Chondrocyte (in vitro differentiated cells): ENCODE data around the gene ZDHHC14. TPM values are rescaled to one million over a fixed set of nuclear protein-coding genes. Genes with fewer than 3 reads are reported as not detected.
"Not testable (repeated sequence)": the region's sequence is repeated elsewhere in the genome, so short reads cannot be mapped to it uniquely, and the experiment has no call there.

ENCODE experiments used
- DNase-seq: peaks from one replicate; pipeline ENCODE4 v3.0.0; 2021; ENCODE audit warnings: mixed read lengths, low spot score
- H3K27ac Mint-ChIP-seq: one replicate; pipeline ENCODE4 v1.8.0; 2021; ENCODE audit warnings: mild to moderate bottlenecking, moderate library complexity, mixed read lengths; ENCODE audit not compliant: unreplicated experiment
- H3K27me3 Mint-ChIP-seq: 2 replicates; pipeline ENCODE4 v1.8.0; 2021; ENCODE audit warnings: low read depth, mixed read lengths
- H3K36me3 Mint-ChIP-seq: 2 replicates; pipeline ENCODE4 v1.8.0; 2021; ENCODE audit warnings: low read depth, mixed read lengths
- H3K4me1 Mint-ChIP-seq: 2 replicates; pipeline ENCODE4 v1.8.0; 2021; ENCODE audit warnings: low read depth, mild to moderate bottlenecking, mixed read lengths
- H3K4me3 Mint-ChIP-seq: one replicate; pipeline ENCODE4 v1.8.0; 2021; ENCODE audit warnings: mild to moderate bottlenecking, moderate library complexity, mixed read lengths; ENCODE audit not compliant: unreplicated experiment
- H3K9me3 Mint-ChIP-seq: 2 replicates; pipeline ENCODE4 v1.8.0; 2021; ENCODE audit warnings: low read depth, mixed read lengths
- CTCF ChIP-seq: fragments of 200-600 bp; sonication (generic); IDR thresholded peaks from 2 replicates; pipeline ENCODE4 v1.5.0; 2021; ENCODE audit warnings: antibody characterized with exemption, mild to moderate bottlenecking, moderate library complexity
- total RNA-seq: library from RNA; stranded (reverse); gene quantifications from 3 replicates; pipeline ENCODE4 v1.2.1, GENCODE V29; 2021

The ZDHHC14 gene
- total RNA-seq, 1 donor from 2014 or later = 8.4 TPM

GRCh38 chr6:157405986-157406385, 25.0 kb downstream of the ZDHHC14 start:
- H3K27me3 Mint-ChIP-seq = no peaks in the 10 kb centered on the region
- peak overlapping the region; percentile 67 for H3K27ac Mint-ChIP-seq
- H3K36me3 Mint-ChIP-seq = no peaks in the 10 kb centered on the region
- TF ChIP-seq CTCF = no peak
- no peak overlapping the region for H3K4me3 Mint-ChIP-seq
- DNase-seq = no peak
- peaks cover 15% of the 10 kb centered on the region for H3K4me1 Mint-ChIP-seq
- peaks cover under 1% of the 10 kb centered on the region for H3K9me3 Mint-ChIP-seq

DNA sequence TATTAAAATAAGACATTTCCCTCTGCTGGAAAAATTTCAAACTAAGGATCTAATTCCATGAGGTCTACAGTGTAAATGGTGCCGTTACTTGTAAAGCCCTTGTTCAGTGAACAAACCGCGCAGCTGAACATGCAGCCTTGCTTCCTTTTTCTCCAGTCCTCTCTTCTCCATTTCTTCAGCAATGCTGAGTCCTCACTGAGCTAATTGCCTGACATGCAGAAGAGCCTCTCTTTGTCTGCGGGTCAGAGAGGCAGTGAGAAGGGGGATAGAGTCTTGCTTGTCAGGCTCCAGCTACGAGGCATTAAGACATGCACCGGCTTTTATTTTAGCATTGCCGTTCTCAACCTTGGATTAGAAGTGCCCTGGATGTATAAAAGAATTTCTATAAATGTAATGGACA, 25.7 kb downstream of the ZDHHC14 start:
- peaks cover 20% of the 10 kb centered on the region for H3K4me1 Mint-ChIP-seq
- no peaks in the 10 kb centered on the region for H3K27me3 Mint-ChIP-seq
- no peak overlapping the region for H3K27ac Mint-ChIP-seq
- H3K4me3 Mint-ChIP-seq = no peak overlapping the region
- H3K9me3 Mint-ChIP-seq = peaks cover 6% of the 10 kb centered on the region
- DNase-seq = no peak
- H3K36me3 Mint-ChIP-seq = no peaks in the 10 kb centered on the region
- no peak for TF ChIP-seq CTCF

GRCh38 chr6:157407646-157408045, 26.7 kb downstream of the ZDHHC14 start:
- no peaks in the 10 kb centered on the region for H3K27me3 Mint-ChIP-seq
- no peak overlapping the region for H3K4me3 Mint-ChIP-seq
- peaks cover 6% of the 10 kb centered on the region for H3K9me3 Mint-ChIP-seq
- H3K36me3 Mint-ChIP-seq = no peaks in the 10 kb centered on the region
- no peak overlapping the region for H3K27ac Mint-ChIP-seq
- no peak for DNase-seq
- peaks cover 20% of the 10 kb centered on the region for H3K4me1 Mint-ChIP-seq
- TF ChIP-seq CTCF = no peak

DNA sequence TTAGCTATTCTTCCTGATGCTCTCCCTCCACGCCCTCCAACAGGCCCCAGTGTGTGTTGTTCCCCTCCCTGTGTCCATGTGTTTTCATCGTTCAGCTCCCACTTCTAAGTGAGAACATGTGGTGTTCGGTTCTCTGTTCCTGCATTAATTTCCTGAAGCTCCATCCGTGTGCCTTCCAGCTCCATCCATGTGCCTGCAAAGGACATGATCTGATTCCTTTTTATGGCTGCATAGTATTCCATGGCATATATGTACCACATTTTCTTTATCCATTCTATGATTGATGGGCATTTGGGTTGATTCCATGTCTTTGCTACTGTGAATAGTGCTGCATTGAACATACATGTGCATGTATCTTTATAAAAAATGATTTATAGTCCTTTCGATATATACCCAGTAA, 27.4 kb downstream of the ZDHHC14 start:
- H3K4me1 Mint-ChIP-seq = peaks cover 21% of the 10 kb centered on the region
- H3K27me3 Mint-ChIP-seq, H3K9me3 Mint-ChIP-seq, H3K4me3 Mint-ChIP-seq, DNase-seq, H3K36me3 Mint-ChIP-seq, H3K27ac Mint-ChIP-seq: not testable (repeated sequence)

- H3K4me3 Mint-ChIP-seq = no peak overlapping the region
- peaks cover 6% of the 10 kb centered on the region for H3K9me3 Mint-ChIP-seq
- no peak for DNase-seq
- no peaks in the 10 kb centered on the region for H3K27me3 Mint-ChIP-seq
- peak overlapping the region; percentile 58 for H3K27ac Mint-ChIP-seq
- peaks cover 24% of the 10 kb centered on the region for H3K4me1 Mint-ChIP-seq
- TF ChIP-seq CTCF = no peak
- no peaks in the 10 kb centered on the region for H3K36me3 Mint-ChIP-seq
Measured at GRCh38 chr6:157410045-157410444, 29.1 kb downstream of the ZDHHC14 start.

DNA sequence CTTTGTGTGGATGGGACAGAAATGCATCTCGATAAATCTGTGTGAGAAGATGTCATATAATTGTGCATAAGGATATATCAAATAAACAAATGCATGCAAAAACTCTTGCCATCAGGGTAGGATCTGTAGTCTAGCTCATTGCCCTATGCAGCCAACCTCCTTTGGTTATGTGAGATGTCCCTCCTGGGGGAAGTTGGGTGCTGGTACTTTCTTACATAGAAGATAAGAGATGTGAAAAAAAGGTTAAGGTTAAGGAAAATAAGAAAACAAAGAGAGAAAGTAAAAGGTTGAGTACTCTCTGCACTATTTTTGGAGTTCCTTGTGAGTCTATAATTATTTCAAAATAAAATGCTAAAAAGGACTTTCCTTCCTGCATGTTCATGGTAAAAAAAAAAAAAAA, 30.4 kb downstream of the ZDHHC14 start:
- Mint-ChIP-seq H3K27ac (peak overlapping the region; percentile 28), H3K27me3 (no peaks in the 10 kb centered on the region), H3K9me3 (peaks cover 6% of the 10 kb centered on the region), H3K36me3 (no peaks in the 10 kb centered on the region), H3K4me3 (no peak overlapping the region), H3K4me1 (peaks cover 15% of the 10 kb centered on the region)
- no peak for DNase-seq
- no peak for TF ChIP-seq CTCF
